Measurements from ENCODE around the gene LRRC8E.

- TF ChIP-seq GATA2 (IDR thresholded peaks at IDR 0.05; ENCODE audit: low read depth, low read length) = no peak
- no peak for TF ChIP-seq GATA3 (IDR thresholded peaks at IDR 0.05; ENCODE audit: low read depth, low read length)
Measured at GRCh38 chr19:7915250-7916102, 27.2 kb downstream of the LRRC8E start.
